HUES48 (cell line): ENCODE measurements around the gene TACR2.
A peak's percentile ranks its signal among the peaks of the same experiment; 100 is the strongest.

Experiments
- H3K27ac ChIP-seq: one replicate; pipeline ENCODE4 v1.7.0; 2013; ENCODE audit warnings: low read depth, low read length, inconsistent platforms
- H3K27me3 ChIP-seq: 2 replicates; pipeline ENCODE4 v1.6.1; 2013; ENCODE audit warnings: mild to moderate bottlenecking, low read length; ENCODE audit not compliant: control insufficient read depth, insufficient read depth
- H3K36me3 ChIP-seq: 2 replicates; pipeline ENCODE4 v1.6.1; 2013; ENCODE audit warnings: low read length; ENCODE audit not compliant: control insufficient read depth, insufficient read depth
- H3K4me1 ChIP-seq: 2 replicates; pipeline ENCODE4 v1.6.1; 2013; ENCODE audit warnings: mild to moderate bottlenecking, low read length; ENCODE audit not compliant: control insufficient read depth, insufficient read depth
- H3K4me3 ChIP-seq: 2 replicates; pipeline ENCODE4 v1.5.1; 2013; ENCODE audit warnings: mild to moderate bottlenecking, low read depth, low read length
- H3K9ac ChIP-seq: 2 replicates; pipeline ENCODE4 v1.6.1; 2013; ENCODE audit warnings: mild to moderate bottlenecking, low read depth, low read length, moderate library complexity
- H3K9me3 ChIP-seq: 2 replicates; pipeline ENCODE4 v1.6.1; 2013; ENCODE audit warnings: low read length; ENCODE audit not compliant: control insufficient read depth, insufficient read depth

TACR2 gene

GRCh38 chr10:69415951-69416350, 767 bp downstream of the TACR2 start:
- H3K9ac ChIP-seq: no peak overlapping the region
- no peaks in the 10 kb centered on the region for H3K36me3 ChIP-seq
- no peaks in the 10 kb centered on the region for H3K9me3 ChIP-seq
- no peaks in the 10 kb centered on the region for H3K27me3 ChIP-seq
- H3K4me3 ChIP-seq: no peak overlapping the region
- no peak overlapping the region for H3K27ac ChIP-seq
- no peaks in the 10 kb centered on the region for H3K4me1 ChIP-seq

GRCh38 chr10:69415049-69415448, 1.7 kb downstream of the TACR2 start:
- H3K27me3 ChIP-seq: no peaks in the 10 kb centered on the region
- no peaks in the 10 kb centered on the region for H3K9me3 ChIP-seq
- H3K9ac ChIP-seq: no peak overlapping the region
- H3K36me3 ChIP-seq: no peaks in the 10 kb centered on the region
- no peak overlapping the region for H3K4me3 ChIP-seq
- H3K4me1 ChIP-seq: no peaks in the 10 kb centered on the region
- no peak overlapping the region for H3K27ac ChIP-seq

GRCh38 chr10:69414036-69415018, 2.4 kb downstream of the TACR2 start:
- Histone ChIP-seq H3K36me3 (no peaks in the 10 kb centered on the region), H3K4me1 (no peaks in the 10 kb centered on the region), H3K9me3 (no peaks in the 10 kb centered on the region), H3K9ac (no peak overlapping the region), H3K27ac (no peak overlapping the region), H3K27me3 (no peaks in the 10 kb centered on the region), H3K4me3 (no peak overlapping the region)

- Histone ChIP-seq H3K9ac (no peak overlapping the region), H3K27me3 (no peaks in the 10 kb centered on the region), H3K9me3 (no peaks in the 10 kb centered on the region), H3K4me1 (no peaks in the 10 kb centered on the region), H3K4me3 (no peak overlapping the region), H3K36me3 (no peaks in the 10 kb centered on the region), H3K27ac (no peak overlapping the region)
Observed at GRCh38 chr10:69413221-69413865, 3.4 kb downstream of the TACR2 start.

- Histone ChIP-seq H3K36me3 (no peaks in the 10 kb centered on the region), H3K27ac (no peak overlapping the region), H3K4me1 (no peaks in the 10 kb centered on the region), H3K9me3 (no peaks in the 10 kb centered on the region), H3K27me3 (no peaks in the 10 kb centered on the region), H3K9ac (no peak overlapping the region), H3K4me3 (no peak overlapping the region)
Observed at GRCh38 chr10:69412232-69412790, 4.4 kb downstream of the TACR2 start.

GRCh38 chr10:69411476-69411875, 5.2 kb downstream of the TACR2 start:
- Histone ChIP-seq H3K36me3 (no peaks in the 10 kb centered on the region), H3K9ac (no peak overlapping the region), H3K27ac (no peak overlapping the region), H3K9me3 (no peaks in the 10 kb centered on the region), H3K4me3 (no peak overlapping the region), H3K27me3 (no peaks in the 10 kb centered on the region), H3K4me1 (peaks cover 3% of the 10 kb centered on the region; the same call in 1 of the 2 replicates)

GRCh38 chr10:69410487-69410886, 6.2 kb downstream of the TACR2 start:
- peaks cover 3% of the 10 kb centered on the region; the same call in 1 of the 2 replicates for H3K4me1 ChIP-seq
- H3K9me3 ChIP-seq: no peaks in the 10 kb centered on the region
- no peak overlapping the region for H3K9ac ChIP-seq
- H3K27ac ChIP-seq: no peak overlapping the region
- H3K36me3 ChIP-seq: no peaks in the 10 kb centered on the region
- H3K4me3 ChIP-seq: no peak overlapping the region
- no peaks in the 10 kb centered on the region for H3K27me3 ChIP-seq

GRCh38 chr10:69409968-69410367, 6.8 kb downstream of the TACR2 start:
- H3K36me3 ChIP-seq: no peaks in the 10 kb centered on the region
- H3K4me1 ChIP-seq: peaks cover 3% of the 10 kb centered on the region; the same call in 1 of the 2 replicates
- H3K27ac ChIP-seq: no peak overlapping the region
- H3K9me3 ChIP-seq: no peaks in the 10 kb centered on the region
- H3K9ac ChIP-seq: no peak overlapping the region
- no peaks in the 10 kb centered on the region for H3K27me3 ChIP-seq
- no peak overlapping the region for H3K4me3 ChIP-seq

GRCh38 chr10:69409176-69409495, 7.6 kb downstream of the TACR2 start:
- Histone ChIP-seq H3K4me3 (peak overlapping the region; percentile 20; the same call in 1 of the 2 replicates), H3K9ac (peak overlapping the region; percentile 47; the same call in 1 of the 2 replicates), H3K27me3 (no peaks in the 10 kb centered on the region), H3K27ac (no peak overlapping the region), H3K9me3 (no peaks in the 10 kb centered on the region), H3K36me3 (0 out of 2 replicates have a peak, but pooled peaks cover under 1% of the 10 kb centered on the region), H3K4me1 (peaks cover 3% of the 10 kb centered on the region; the same call in 1 of the 2 replicates)

GRCh38 chr10:69408318-69409175, 8.2 kb downstream of the TACR2 start:
- Histone ChIP-seq H3K27ac (no peak overlapping the region), H3K9ac (peak overlapping the region; percentile 47; the same call in 1 of the 2 replicates)

More at GRCh38 chr10:69408318-69409175, 8.2 kb downstream of the TACR2 start:
- 0 out of 2 replicates have a peak, but pooled peaks cover 4% of the 10 kb centered on the region for H3K36me3 ChIP-seq
- no peaks in the 10 kb centered on the region for H3K9me3 ChIP-seq
- H3K27me3 ChIP-seq: no peaks in the 10 kb centered on the region
- H3K4me3 ChIP-seq: peak overlapping the region; percentile 20; the same call in 1 of the 2 replicates
- peaks cover 3% of the 10 kb centered on the region; the same call in 1 of the 2 replicates for H3K4me1 ChIP-seq
